ENCODE data around the gene PTPRD.

Gene PTPRD

DNA sequence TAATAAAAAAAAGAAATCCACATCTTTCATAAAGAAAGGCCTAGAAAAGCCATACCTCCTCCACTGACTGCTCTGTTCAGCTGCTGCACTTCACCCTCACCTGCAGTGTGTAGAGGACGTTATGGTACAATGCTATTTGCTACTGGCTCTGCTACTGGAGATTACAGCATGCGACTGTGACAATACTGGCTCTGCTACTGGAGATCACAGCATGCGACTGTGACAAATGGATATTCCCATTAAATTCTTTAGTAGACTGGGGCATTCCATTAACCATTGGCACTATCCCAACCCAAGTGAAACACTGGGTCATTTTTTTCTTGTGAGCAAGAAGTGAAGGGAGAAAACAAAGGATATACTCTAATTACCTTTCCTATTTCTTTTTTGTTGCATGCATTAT, 1749.7 kb downstream of the PTPRD start:
- no peak for DNase-seq (ENCODE audit: low read depth)

- no peak for DNase-seq (ENCODE audit: low read depth)
These were observed 1751.9 kb downstream of the PTPRD start for GRCh38 chr9:8860925-8861324.

DNA sequence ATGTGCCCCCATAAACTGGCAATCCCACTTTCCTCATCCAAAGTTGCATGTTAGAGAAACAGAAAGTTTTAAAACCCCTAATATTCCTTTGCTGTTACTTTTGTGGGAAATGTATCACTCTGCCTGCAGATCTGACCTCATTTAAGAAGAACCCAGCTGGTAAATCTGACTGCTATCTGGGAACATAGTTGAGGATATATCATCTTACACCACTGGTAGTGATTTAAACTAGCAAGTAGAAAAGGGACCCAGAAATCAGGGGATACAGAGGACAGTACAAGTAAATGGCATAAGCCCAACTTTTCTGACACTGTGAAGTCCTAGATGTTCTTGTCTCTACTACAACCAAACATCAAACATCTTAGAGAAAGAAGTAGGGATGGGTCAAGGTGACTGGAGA, 1752.7 kb downstream of the PTPRD start:
- DNase-seq (ENCODE audit: low read depth) = no peak

DNA sequence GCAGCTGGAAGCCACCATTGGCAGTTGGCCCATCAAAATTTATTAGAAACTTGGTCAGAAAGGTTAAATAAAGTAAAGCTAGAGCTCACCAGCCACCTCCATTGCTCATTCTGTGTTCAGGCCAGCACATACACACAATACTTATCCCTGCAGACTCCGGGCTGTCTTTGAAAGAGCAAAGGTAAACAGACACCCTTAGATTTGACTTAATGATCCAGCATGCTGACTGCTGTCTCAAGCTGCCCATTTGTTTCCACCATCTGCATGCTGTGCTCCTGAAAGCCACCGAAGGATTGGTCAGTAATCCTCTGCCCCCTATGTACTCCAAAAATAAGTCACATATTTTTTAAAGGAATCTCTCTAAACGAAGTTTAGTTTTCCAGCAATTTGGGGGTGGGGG, 1753.4 kb downstream of the PTPRD start:
- DNase-seq (ENCODE audit: low read depth) = no peak

- DNase-seq (ENCODE audit: low read depth) = no peak
These were observed 1754.1 kb downstream of the PTPRD start for GRCh38 chr9:8858596-8859161.

DNA sequence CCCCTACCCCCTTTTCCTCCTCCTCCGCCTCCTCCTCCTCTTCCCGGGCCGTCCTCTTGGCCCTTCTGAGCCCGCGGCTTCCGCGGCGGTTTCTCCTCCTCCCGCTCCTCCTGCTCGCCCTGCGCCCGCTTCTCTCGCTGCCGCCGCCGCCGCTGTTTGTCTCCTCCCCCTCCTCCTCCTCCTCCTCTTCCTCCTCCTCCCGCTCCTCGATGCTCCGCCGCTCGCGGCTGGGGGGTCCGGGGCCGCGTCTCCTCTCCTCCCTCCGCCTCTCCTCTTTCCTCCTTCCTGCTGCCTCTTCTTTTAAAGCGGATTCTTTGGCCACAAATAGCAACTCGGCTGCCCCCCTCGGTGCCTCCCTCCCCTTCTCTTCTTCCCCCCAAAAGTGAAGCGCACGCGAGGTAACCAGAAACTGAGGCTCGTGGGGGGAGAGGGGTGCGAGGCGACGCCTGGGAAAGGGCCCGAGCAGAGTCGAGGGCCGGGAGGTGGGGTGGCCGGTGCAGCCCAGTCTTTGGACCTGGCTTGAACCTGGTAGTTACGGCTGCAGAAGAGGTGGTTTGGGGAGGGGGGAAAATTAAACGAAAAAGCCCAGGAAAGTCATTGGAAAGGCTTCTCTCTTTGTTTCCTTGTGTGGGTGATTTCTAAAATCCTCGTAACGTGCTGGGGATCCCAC, 1754.7 kb downstream of the PTPRD start:
- DNase-seq (ENCODE audit: low read depth) = no peak

GRCh38 chr9:8857068-8857925, 1755.5 kb downstream of the PTPRD start:
- DNase-seq (ENCODE audit: low read depth) = no peak

- no peak for DNase-seq (ENCODE audit: low read depth)
These were observed 1756.3 kb downstream of the PTPRD start for GRCh38 chr9:8856396-8857067.

GRCh38 chr9:8855046-8855445, 1757.8 kb downstream of the PTPRD start:
- DNase-seq (ENCODE audit: low read depth) = no peak

- DNase-seq (ENCODE audit: low read depth) = no peak
These were observed 1760.4 kb downstream of the PTPRD start for GRCh38 chr9:8852301-8852864.

DNA sequence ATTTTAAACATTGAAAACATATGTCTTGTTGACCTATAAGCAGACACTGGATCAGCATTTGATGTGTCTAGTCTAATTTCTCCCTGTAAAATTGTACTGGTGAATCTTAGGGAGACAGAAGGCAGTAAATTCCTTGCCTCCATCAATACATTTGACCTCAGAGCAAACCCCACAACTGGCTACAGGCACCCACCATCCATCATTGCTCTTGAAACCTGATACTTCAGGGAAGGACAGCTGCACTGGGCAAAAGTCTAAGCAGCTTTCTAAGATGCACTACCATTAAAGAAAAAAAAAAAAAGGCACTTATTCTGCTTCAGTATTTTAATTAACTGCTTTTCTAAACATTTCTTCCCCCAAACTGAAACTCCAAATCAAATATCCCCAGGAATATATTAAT, 1761.9 kb downstream of the PTPRD start:
- DNase-seq (ENCODE audit: low read depth) = no peak

DNA sequence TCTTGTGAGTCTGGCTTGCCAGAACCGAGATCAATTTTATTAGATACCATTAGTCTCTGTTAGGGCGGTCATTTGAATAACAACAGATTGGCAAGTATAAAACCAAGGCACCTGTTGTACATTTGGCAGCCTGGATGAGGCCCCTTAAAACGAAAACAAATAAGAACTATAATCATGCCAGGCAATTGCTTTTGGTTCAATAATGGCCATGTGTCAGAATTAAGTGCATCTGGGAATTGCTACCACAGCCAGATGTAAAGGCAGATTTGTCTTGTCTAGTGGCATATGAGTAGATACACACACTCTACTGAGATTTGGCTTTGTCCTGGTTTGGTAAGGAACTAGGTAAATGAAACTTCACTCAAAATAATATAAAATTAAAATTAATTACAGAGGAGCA, 1767.0 kb downstream of the PTPRD start:
- DNase-seq (ENCODE audit: low read depth) = no peak

- no peak for DNase-seq (ENCODE audit: low read depth)
These were observed 1767.4 kb downstream of the PTPRD start for GRCh38 chr9:8845376-8845775.

GRCh38 chr9:8844549-8844948, 1768.3 kb downstream of the PTPRD start:
- DNase-seq (ENCODE audit: low read depth) = no peak

- DNase-seq (ENCODE audit: low read depth) = no peak
These were observed 1770.2 kb downstream of the PTPRD start for GRCh38 chr9:8842402-8843193.

DNA sequence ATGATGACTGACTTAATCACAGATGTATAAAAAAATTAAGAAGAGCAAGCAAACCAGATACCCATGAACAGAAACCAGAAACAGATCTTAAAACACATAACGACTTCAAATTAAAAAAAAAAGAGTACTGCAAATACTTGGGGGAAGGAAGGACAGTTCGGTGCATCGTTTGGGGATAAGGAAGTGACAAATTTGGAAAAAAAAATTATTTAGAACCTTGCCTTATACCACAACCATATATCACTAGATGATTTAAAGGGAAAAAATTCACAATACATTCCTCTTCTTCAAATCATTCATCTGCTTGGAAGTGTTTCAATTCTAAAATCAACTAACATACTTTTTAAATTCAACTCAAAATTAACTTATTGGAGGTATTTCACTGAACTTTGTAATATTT, 1774.7 kb downstream of the PTPRD start:
- DNase-seq (ENCODE audit: low read depth) = no peak

DNA sequence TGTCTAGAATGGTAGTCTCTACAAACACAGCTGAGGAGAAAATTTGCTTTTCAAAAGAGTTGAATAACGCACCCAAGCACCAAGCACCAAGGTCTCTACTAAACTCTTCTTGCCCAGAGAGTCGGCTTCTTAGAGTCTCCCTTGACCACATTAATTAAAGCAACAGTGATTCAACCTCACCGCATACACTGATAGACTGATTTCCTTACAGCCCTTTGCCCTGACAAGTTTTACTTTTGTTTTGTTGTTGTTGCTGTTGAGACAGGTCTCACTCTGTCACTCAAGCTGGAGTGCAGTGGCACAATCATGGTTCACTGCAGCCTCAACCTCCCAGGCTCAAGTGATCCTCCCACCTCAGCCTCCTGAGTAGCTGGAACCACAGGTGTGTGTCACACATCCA, 1777.5 kb downstream of the PTPRD start:
- DNase-seq (ENCODE audit: low read depth) = no peak

- no peak for DNase-seq (ENCODE audit: low read depth)
These were observed 1779.8 kb downstream of the PTPRD start for GRCh38 chr9:8832955-8833354.

- no peak for DNase-seq (ENCODE audit: low read depth)
These were observed 1780.4 kb downstream of the PTPRD start for GRCh38 chr9:8832386-8832785.

DNA sequence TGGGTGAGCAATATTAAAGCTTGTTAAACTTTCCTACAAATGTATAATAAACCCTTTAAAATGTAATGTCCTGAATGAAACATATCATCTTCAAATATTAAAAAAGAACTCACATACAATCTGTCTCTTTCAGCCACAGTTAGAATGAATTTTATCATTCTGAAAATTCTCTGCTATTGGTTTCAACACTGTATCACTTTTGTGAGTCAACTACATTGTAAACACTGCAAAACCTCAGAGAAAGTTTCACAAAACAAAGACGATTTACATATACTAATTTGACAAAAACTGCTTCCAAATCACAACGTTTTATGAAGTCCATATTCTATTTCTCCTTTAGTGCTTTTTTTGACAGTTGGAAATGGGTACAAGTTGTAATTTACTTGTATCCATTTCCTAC, 1781.2 kb downstream of the PTPRD start:
- no peak for DNase-seq (ENCODE audit: low read depth)

DNA sequence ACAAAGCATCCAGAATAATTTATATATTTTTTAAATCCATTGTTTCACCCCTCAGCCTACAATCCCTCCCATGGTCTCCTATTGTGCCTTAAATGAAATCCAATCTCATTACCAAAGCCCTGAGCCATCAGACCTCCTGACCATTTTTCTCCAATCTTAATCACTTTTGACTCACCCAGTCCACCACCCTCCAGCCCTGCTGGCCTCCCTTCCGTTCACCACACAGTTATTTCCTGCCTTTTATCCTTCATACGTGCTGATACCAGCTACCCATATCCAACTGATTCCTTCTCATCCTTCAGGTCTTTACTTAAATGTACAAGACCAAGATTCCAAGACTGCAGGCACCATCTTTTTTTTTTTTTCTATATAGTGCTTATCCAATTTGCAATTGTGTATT, 1786.5 kb downstream of the PTPRD start:
- DNase-seq (ENCODE audit: low read depth) = no peak
